Activated T-helper 1 cell treated with anti-CD3 and anti-CD28 coated beads, Interleukin-2, amount 50 U/mL, for 16 hours (primary cell): Measurements from ENCODE around the gene FXR2.
"Not testable (repeated sequence)": the region's sequence is repeated elsewhere in the genome, so short reads cannot be mapped to it uniquely, and the experiment has no call there.

Experiments
- DNase-seq, 2 donors: peaks; one replicate each; pipeline ENCODE4 v3.0.0-alpha.2; 2020; ENCODE audit warnings: low read depth in 1 of 2, low spot score in 1 of 2

Gene FXR2

DNA sequence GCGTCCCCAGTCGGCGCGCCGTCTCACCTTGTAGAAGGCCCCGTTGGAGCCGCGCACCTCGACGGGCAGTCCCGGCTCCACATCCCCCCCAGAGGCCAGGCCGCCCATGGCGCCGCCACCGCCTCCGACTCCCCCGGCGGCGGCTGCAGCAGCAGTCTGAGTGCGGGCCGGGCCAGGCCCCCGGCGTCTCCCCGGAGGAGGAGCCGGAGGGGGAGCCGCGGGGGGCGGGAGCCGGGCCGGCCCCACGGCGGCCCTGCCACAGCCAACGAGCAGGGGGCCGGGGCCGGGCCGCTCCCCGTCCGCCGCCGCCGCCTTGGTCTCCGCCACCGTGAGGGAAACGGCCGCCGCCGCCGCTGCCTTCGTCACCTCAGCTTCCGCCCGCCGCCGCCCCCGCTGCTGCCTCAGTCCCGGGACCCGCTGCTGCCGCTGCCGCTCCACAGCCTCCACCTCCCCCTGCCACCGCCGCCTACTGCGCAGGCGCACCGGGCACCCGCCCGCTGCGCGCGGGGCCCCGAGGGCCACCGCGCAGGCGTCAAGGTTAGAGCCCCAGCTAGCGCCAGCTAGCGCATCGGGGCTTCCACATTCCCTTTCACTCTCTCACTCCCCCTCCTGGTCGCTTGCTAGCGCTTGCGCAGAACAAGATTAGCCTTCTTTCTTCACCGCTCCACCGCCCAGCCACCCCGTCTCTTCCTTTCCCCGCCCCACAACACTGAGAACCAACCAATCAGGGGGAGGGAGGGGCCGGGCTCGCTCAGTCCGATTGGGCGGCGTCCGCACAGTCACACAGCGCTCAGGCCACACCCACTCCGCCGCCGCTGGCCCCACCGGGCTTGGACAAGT lies at the start of gene FXR2:
FXR2 (minus strand) TSS at position 473 of the 840 bp plus-strand sequence; CDS start at position 108, 365 bp downstream.
- peak; percentile 97 to 98 for DNase-seq

DNA sequence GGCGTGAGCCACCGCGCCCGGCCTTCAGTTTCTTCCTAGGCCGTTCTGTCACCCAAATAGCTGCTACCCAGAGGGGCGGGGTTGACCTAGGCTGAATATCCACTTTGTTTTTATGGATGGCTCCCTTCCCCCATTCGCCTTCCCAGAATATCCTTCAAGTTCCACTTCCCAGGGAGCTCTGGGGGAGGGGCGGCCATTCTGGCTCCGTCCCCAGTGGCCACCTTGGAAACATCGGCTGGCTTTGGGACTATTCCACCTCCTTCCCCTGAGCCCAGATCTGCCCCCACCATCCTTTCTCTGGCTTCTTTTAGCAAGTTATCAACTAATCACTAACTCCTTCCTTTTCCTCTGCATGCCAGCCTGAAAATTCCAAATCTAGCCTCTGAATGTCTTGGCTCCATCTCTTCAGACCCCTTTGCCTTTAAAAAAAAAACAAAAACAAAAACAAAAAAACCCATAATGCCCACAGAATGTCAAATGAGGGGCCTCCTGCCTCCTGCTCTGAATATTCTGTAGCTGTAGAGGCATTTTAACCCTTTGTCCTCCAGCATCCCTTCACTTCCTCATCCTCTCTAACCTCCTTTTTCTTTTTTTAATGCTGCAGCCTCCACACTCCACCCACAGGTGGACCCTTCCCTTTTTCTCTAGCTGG lies 42.4 kb upstream of the FXR2 start:
- no peak for DNase-seq

DNA sequence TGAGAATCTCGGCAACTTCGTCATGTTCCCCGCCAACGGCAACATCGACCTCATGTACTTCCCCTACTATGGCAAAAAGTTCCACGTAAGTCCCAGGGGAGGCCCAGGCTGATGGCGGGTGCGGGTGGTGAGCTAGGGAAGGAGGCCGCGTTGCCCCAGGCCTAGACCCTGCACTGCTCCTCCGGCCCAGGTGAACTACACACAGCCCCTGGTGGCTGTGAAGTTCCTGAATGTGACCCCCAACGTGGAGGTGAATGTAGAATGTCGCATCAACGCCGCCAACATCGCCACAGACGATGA lies 40.8 kb upstream of the FXR2 start:
- no peak for DNase-seq

DNA sequence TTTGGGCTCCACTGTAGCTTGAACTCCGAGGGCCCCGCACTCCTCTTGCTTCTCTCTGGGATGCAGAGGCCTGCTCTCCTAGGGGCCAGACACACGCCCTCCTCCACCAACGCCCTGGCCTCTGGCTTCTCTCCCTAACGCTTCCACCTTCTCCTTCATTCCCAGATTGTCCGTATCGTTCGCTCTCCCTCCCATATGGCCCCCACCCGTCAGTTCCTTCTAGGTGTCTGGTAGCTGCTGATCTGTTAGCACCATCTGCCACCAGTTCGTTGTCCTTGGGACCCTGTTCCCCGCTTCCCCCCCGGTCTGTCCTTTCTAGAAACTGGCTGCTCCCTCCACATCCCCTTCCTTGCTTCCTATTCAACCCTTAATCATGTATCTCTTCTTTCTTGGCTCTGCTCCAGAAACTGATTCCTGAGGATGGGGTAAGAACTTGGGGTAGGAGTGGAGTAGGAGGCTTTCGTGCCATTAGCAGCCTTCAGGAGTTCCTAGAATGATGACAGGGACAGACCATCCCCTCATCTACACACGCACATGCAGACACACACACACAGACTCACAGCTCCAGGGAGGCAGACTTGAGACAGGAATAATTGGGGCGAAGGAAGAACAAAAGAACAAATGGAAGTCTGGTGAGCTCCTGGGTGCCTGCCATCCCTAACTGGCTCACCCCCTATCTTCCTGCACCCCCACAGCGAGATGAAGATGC lies 40.3 kb upstream of the FXR2 start:
- no peak for DNase-seq

DNA sequence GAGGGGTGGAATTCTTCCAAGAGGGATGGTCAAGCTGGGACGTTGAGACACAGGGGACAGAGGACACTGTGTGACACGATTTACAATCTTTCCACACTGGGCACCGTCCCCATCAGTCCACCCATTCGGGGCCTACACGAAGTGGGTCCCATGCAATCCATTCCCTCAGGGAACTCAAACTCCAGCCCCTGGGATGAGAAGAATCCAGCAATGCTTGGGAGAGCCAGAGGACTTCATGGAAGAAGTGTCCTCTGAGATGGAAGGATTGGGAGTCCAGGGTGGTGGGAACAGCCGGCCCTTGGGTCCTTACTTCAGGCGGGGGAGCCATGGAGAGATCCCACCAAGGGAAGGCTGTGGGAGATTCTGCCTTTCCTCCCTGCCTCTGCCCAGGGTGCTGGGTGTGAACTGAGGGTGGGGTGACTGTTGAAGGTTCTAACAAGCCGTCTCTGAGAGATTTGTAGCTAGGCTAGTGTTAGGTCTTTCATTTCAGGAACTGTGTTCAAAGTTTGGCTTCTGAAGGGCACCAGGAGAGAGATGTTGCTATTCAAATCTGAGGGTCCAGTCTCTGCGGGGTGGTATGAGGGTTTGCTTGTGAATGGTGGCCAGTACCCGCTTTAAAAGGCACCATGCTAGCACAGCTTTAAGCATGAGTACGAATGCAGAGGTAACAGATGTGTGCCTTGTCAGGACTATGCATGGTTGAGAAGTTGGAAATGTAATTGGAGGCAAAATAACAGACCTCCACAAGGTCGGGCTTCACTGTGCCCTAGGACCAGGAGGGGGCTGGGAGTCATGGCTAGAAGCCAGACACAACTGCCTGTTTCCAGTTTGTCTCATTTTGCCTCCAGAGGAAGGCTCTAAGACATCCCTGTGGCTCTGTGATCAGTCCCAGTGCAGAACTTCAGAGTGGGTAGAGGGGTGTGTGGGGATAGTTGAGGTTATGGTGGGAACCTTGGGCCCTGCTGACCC lies 38.0 kb upstream of the FXR2 start:
- DNase-seq, result no peak

DNA sequence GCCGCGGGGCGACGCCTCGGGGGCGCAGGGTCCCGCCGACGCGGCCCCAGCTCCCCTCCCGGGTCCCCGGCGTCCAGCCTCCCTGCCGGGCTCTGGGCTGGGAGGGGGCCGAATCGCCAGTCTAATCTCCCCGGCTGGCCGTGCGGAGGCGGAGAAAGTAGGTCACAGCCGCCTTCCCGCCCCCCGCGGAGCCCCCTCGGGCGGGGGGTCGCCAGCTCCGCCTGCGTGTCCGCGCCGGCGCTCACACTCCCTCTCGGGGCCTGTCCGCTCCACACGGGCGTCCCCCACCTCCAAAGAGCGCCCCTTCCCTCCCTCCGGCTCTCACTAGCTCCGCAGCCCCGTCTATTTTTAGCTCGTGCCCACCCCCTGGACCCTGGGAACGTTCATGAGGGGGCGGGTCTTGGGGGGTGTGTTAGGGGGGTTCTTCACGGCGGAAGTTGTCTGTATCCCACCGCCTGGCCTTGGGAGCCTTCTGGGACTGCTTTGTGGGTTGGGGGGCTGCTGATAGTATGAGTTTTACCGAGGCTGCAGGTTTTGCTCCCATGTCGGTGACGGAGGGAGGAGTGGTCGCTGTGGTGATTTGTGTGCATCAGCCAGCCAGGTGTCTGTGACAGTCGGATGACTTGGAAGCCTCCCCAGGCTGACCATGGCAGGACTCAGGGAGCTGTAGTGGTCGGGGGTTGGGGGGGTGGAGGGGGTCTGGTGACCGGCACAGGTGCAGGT lies 37.1 kb upstream of the FXR2 start:
- DNase-seq, result no peak

DNA sequence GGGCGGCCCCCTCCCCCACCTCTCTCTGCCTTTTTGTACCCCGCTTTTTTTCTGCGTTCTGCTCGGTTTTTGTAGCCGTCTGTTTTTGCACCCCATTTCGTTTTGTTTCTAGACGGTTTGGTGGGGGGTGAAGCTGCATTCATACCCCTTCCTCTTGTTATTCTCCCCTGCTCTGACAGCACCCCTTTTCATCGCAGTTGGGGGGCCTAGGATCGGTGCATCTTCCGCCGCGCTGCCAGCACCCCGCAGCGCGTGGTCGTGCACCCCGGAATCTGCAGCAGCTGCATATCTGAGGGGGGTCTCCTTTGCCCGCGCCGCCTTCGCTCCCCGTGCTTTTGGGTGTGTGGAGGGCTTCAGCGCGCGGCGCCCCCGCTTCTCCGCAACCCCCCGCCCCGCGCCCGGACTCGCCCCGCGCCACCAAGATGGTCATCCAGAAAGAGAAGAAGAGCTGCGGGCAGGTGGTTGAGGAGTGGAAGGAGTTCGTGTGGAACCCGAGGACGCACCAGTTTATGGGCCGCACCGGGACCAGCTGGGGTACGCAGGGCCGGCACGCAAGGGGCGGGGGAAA lies 36.5 kb upstream of the FXR2 start:
- DNase-seq, result no peak

DNA sequence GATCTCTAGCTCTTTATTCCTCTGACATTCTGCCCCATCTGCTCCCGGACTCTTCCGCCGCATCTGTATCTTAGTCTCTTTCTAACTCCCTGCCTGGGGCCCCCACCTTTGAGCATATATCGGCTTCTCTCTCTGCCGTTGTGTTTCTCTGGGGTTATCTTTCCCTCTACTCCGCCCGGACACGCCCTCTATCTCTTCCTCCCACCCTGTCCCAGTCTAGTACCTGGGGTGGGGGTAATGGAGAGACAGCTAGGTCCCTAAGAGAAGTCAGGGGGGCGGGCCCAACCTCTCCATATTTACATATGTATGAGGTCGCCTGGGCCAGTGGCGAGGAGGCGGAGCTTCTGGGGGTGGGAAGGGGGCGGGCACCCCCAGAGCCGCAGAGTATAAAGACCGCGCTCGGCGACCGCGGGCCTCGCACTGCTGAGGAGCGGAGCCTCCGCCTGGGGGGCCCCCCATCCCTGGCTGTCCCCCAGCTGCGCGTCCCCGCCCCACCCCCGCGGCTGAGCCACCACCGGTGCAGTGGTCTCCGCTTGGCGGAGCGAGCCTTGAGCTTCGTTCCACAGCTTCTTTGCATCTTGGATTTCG lies 35.9 kb upstream of the FXR2 start, which contains the start of gene ATP1B2:
ATP1B2 (plus strand) TSS at position 418 of the 588 bp plus-strand sequence. CDS start 593 bp downstream, outside the sequence.
- DNase-seq, result peak; percentile 30 to 56

DNA sequence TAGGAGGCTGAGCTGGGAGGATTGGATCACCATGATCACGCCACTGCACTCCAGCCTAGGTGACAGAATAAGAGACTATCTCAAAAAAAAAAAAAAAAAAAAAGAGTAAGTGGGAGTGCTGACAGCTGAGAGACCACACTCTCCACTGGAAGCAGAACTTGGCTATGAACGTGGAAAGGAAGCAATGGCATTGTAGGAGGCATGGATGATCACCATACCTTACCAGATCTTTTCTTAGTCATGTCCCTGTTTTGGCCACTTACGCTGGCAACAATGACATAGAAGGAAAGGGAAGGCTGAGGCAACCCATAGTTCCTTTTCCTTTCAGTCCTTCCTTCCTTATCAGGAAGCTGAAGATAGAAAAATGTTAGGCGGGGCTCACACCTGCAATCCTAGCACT lies 32.3 kb upstream of the FXR2 start:
- DNase-seq, result no peak

DNA sequence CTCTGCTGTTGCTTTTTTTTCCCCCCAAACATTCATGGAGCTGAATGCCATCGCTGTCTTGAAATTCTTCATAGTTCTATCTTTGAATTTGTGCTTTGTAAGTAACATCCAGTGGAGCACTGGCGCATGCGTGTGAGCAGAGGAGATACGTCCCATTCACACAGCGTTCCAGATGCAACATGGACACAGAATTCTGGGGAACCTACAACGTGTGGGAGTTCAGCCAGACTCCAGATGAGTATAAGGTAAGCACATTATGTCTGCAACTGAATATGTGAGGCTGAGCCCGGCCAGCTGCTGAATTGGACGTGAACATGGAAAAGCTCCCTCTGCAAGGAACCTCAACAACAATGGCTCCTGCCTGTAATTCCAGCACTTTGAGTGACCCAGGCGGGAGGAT lies 31.8 kb upstream of the FXR2 start:
- DNase-seq, result no peak

DNA sequence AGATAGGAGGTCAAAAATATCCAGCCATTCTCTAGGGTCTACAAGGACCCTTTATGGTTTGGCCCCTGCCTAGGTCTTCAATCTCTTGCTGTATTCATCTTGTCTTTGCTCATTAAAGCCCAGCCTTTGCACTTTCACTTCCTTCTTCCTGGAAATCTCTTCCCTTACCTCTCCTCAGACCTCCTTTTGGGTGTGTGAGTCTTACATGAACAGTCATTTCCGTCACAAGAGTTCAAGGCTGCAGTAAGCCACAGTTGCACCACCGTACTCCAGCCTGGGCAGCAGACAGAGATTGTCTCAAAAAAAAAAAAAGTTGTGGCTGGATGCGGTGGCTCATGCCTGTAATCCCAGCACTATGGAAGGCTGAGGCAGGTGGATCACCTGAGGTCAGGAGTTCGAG lies 30.1 kb upstream of the FXR2 start:
- no peak for DNase-seq

DNA sequence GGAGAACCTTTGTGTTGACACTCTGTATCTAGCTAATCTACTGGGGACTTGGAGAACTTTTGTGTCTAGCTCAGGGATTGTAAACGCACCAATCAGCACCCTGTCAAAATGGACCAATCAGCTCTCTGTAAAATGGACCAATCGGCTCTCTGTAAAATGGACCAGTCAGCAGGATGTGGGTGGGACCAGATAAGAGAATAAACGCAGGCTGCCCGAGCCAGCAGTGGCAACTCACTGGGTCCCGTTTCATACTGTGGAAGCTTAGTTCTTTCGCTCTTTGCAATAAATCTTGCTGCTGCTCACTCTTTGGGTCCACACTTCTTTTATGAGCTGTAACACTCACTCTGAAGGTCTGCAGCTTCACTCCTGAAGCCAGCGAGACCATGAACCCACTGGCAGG lies 26.9 kb upstream of the FXR2 start:
- not testable (repeated sequence) for DNase-seq

DNA sequence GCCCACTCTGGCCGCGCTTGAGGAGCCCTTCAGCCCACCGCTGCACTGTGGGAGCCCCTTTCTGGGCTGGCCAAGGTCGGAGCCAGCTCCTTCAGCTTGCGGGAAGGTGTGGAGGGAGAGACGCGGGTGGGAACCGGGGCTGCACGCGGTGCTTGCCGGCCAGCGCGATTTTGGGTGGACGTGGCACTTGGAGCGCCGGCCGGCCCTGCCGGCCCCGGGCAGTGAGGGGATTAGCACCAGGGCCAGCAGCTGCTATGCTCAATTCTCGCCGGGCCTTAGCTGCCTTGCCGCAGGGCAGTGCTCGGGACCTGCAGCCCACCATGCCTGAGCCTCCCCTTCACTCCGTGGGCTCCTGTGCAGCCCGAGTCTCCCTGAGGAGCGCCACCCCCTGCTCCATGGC lies 26.1 kb upstream of the FXR2 start:
- DNase-seq, result no peak

DNA sequence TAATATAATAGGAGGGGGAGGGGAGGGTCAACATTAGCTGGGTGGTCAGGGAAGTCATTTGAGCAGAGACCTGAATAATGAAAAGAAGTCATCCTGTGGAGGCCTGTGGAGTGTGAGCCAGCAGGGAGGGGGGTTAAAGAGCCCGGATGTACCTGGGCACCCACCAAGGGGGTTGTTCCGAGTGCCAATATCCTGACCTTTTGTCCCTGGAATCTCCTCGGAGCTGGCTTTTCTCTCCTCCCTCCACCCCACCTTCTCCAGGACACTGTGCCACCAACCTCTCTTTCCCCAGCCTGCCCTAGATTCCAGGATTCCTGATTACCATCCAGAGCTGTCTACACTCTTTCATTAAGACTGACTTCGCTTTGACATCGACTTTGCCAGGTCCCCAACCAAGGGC lies 21.5 kb upstream of the FXR2 start:
- no peak for DNase-seq

DNA sequence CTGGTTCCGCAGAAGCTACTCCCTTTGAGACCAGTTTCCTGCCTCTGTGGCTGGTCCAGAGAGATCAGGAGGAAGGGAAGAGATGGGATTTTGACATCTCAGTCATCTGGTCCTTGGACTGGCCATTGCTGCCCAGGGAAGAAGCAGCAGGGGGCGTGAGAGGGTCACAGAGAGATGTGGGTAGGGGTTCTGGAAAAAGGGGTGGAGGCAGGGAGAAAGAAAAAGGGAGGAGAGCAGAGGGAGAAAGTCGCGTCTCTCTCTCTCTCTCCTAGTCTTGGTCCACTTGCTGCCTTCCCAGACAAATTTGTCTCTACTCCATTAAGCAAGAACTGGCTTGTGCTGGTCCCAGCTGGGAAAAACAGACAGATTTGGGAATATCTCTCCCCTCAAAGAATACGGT lies 19.7 kb upstream of the FXR2 start:
- no peak for DNase-seq

DNA sequence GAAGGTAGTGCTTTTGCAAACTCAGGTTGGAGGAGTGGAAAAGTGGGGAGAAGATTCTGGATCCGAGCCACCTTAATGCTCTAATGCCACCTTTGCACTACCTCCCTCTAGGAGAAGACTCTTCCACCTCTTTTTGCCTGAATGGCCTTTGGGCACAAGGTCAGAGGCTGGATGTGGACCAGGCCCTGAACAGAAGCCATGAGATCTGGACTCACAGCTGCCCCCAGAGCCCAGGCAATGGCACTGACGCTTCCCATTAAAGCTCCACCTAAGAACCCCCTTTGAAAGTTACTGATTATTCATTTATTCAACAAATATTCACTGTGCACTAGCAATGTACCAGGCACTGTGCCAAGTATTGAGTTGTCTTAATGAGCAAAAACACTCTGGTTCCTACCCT lies 18.4 kb upstream of the FXR2 start:
- no peak for DNase-seq

DNA sequence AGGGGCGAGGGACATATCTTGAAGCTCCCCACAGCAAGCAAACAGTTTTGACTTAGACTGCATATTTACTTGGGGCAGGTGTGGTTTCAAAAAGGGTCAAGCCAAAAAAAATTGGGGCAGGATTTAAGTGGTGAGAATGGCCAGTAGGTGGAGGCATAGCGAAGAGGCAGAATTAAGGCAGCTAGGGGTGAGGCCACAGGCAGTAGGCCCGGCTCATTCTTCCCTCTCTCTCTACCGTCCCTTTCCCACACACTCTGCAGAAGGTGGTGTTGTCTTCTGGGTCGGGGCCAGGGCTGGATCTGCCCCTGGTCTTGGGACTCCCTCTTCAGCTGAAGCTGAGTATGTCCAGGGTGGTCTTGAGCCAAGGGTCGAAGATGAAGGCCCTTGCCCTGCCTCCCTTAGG lies 17.8 kb upstream of the FXR2 start:
- no peak for DNase-seq

DNA sequence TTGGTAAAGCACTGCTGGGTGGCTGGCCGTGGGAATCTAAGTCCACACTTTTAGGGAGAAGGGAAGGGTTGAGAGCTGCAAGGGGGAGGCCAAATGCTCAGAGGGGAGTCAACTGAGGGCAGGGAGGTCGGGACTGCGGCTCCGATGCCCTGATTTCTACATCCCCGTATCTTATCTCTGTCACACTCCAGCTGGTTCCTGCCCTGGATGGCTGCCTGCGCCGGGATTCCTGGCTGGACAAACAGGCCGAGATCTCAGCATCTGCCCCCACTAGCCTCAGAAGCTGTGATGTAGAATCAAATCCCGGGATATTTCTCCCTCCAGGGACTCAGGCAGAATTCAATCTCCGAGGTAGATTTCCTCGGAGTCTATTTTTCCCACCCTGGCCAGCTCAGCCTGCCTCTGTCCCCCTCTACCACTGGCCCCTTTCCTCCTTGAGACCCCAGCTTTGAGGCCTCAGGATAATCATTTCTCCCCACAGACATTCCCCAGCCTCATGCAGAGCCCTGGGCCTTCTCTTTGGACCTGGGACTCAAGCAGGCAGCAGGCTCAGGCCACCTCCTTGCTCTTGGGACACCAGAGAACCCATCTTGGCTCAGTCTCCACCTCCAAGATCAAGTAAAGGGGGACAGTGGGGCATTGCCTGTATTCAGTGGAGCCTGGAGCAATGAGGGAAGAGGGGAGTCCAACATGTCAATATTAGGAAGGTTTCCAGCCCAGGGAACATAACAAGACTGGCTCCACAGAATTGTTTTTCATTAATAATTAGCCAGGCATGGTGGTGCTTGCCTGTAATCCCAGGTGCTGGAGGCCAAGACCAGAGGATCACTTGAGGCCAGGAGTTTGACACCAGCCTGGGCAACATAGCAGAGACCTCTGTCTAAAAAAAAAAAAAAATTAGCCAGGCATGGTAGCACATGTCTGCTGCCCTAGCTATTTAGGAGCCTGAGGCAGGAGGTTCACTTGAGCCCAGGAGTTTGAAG lies 17.0 kb upstream of the FXR2 start:
- no peak for DNase-seq
